BJ (cell line): ENCODE results near the gene EHD3. TPM values are rescaled to one million over a fixed set of nuclear protein-coding genes. Genes with fewer than 3 reads are reported as not detected.

Experiments
- CTCF ChIA-PET: fragments of 350-600 bp; formaldehyde crosslinking; extraction: SDS; loops from one replicate; lab custom pipeline; 2021; ENCODE audit warnings: antibody characterized with exemption, inconsistent platforms; lab: Yijun Ruan, JAX
- POLR2A ChIA-PET: fragments of 300-600 bp; sonication (Branson Sonifier 250); formaldehyde crosslinking; extraction: SDS; loops from one replicate; lab custom pipeline; 2021; ENCODE audit warnings: antibody characterized with exemption; lab: Charles Lee
- DNase-seq: peaks from one replicate; pipeline ENCODE4 v3.0.0-alpha.2; 2011; ENCODE audit warnings: low read depth
- H3K27me3 ChIP-seq: 2 replicates; pipeline ENCODE4 v1.6.0; 2011; ENCODE audit warnings: low read length; ENCODE audit not compliant: control insufficient read depth, insufficient read depth
- H3K36me3 ChIP-seq: 2 replicates; pipeline ENCODE4 v1.5.1; 2011; ENCODE audit warnings: low read length; ENCODE audit not compliant: control insufficient read depth, insufficient read depth
- H3K4me3 ChIP-seq: 2 replicates; pipeline ENCODE4 v1.5.1; 2011; ENCODE audit warnings: low read depth, mild to moderate bottlenecking, control low read depth, low read length
- polyA plus RNA-seq: library from polyadenylated mRNA; depleted of rRNA; stranded (reverse); fragments of >200 nt; gene quantifications from 2 replicates; pipeline ENCODE4 v1.2.3, GENCODE V29; 2011
- TF ChIP-seq, protein P1 (sequence below): IDR thresholded peaks from 2 replicates; pipeline ENCODE4 v1.5.1; 2011; ENCODE audit warnings: low read depth, mild to moderate bottlenecking, control low read depth, inconsistent platforms, low read length, moderate library complexity; ENCODE audit not compliant: insufficient read depth

EHD3 gene
- polyA plus RNA-seq, 1 experiment: 69.4 TPM

DNA sequence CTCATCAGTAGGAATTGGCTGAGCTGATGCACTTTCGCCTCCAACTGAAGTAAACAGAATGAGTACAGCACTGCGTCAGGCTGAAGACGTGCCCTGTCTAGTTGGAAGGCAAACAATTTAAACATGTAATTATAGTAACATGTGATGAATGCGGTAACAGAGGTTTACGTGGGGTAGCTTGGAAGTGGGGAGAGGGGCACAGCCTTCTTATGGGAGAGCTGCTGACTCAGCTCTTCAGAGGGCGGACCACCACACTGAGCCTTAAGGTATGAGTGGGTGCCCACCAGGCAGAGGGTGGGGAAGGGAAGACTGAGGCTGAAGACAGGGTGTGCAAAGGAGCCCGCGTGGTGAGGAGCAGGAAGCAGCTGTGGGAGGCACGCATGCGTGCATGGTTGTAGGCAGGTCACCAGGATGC, 6.2 kb upstream of the EHD3 start:
- Histone ChIP-seq H3K36me3 (no peaks in the 10 kb centered on the region), H3K4me3 (no peak overlapping the region), H3K27me3 (peaks cover 6% of the 10 kb centered on the region; the same call in 1 of the 2 replicates)
- ChIA-PET POLR2A (no interaction called here), CTCF (interaction anchor here (0.5 to 1.0 kb wide), 2 partner anchors 105 to 110 kb away, joined by 3 read pairs; no protein-coding TSS in a partner anchor)
- TF ChIP-seq, protein P1, sequence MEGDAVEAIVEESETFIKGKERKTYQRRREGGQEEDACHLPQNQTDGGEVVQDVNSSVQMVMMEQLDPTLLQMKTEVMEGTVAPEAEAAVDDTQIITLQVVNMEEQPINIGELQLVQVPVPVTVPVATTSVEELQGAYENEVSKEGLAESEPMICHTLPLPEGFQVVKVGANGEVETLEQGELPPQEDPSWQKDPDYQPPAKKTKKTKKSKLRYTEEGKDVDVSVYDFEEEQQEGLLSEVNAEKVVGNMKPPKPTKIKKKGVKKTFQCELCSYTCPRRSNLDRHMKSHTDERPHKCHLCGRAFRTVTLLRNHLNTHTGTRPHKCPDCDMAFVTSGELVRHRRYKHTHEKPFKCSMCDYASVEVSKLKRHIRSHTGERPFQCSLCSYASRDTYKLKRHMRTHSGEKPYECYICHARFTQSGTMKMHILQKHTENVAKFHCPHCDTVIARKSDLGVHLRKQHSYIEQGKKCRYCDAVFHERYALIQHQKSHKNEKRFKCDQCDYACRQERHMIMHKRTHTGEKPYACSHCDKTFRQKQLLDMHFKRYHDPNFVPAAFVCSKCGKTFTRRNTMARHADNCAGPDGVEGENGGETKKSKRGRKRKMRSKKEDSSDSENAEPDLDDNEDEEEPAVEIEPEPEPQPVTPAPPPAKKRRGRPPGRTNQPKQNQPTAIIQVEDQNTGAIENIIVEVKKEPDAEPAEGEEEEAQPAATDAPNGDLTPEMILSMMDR: no peak
- DNase-seq: no peak

DNA sequence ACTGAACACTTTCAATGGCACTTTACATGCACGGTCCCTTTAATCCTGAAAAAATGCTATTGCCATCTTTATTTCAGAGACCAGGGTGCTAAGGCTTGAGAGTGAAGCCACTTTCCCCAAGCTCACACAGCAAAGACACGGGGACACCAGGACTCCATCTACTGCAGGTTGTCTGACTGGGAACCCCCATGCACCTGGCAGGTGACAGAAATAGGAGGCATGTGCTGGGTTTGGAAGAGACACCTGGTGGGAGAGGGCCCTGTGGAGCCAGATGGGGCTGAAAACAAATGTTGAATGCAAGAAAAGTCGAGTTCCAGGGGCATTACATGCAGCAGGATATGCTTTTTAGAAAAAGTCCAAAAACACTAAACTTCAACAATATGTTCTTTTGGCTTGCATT, 5.2 kb upstream of the EHD3 start:
- CTCF ChIA-PET: interaction anchor here (1.0 to 1.7 kb wide), 2 partner anchors 8 to 104 kb away, joined by 3 to 4 read pairs; no protein-coding TSS in a partner anchor
- Histone ChIP-seq H3K27me3 (peaks cover 5% of the 10 kb centered on the region; the same call in 1 of the 2 replicates), H3K4me3 (no peak overlapping the region), H3K36me3 (no peaks in the 10 kb centered on the region)
- POLR2A ChIA-PET: no interaction called here
- DNase-seq: no peak
- TF ChIP-seq, protein P1: no peak

DNA sequence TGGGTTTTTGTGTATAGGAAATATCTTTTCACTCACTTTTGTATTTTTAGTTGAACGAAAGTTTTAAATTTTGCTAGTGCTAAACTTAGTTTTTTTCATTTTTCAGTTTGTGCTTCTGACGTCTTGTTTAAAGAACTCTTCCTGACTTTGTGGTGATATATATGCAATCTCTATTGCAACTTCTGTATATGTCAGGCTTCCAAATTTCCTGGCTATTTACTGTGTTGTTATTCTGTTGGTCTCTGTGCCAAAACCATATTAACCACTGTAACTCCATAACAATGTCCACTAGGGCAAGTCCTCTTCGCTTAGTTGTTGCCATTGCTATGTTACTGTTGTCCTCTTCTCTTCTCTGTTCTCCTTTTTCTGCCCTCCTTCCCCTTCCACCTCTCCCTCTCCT, 3.2 kb upstream of the EHD3 start:
- ChIA-PET CTCF (interaction anchor here (0.7 to 1.0 kb wide), 2 partner anchors 15 to 103 kb away, joined by 3 to 4 read pairs; no protein-coding TSS in a partner anchor), POLR2A (no interaction called here)
- no peak overlapping the region for H3K4me3 ChIP-seq
- no peaks in the 10 kb centered on the region for H3K36me3 ChIP-seq
- TF ChIP-seq, protein P1: no peak
- no peak for DNase-seq
- H3K27me3 ChIP-seq: peaks cover 5% of the 10 kb centered on the region; the same call in 1 of the 2 replicates

DNA sequence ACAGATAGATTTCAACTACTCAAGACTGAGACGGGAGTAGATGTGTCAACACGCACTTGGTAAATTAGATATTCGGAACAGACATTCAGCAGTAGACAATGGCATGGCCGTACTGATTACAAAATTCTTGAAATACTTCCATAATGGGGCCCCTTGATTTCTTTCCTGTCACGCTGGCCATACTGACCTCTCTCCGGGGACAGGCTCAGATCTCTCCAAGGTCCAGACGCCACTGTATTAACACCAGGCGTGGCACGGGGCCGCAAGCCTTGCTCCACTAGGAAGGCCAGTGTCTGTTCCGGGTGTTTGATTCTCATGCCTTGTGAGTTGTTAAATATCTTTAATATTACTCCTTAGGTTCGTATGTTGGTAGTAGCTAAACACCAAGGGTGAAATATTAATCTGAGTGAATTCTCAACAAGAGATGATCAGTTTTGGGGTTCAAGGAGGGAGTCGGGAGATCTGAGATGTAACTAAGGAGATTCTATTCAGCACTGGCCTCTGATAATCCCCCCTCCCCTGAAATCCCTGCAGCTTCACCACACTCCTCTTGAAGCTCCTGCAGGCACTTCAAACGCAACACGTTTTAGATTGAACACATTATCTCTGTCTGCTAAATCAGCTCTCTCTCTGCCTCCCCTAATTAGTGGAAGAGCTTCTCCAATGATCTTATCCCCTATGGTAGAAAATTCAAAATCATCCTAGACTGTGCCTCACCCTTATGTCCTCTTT, 2.2 kb upstream of the EHD3 start:
- ChIA-PET CTCF (interaction anchor here (1.0 to 10.3 kb wide), 3 partner anchors 16 to 101 kb away, joined by 4 to 104 read pairs (median 6); no protein-coding TSS in a partner anchor), POLR2A (no interaction called here)
- peaks cover 3% of the 10 kb centered on the region; the same call in 1 of the 2 replicates for H3K27me3 ChIP-seq

DNA sequence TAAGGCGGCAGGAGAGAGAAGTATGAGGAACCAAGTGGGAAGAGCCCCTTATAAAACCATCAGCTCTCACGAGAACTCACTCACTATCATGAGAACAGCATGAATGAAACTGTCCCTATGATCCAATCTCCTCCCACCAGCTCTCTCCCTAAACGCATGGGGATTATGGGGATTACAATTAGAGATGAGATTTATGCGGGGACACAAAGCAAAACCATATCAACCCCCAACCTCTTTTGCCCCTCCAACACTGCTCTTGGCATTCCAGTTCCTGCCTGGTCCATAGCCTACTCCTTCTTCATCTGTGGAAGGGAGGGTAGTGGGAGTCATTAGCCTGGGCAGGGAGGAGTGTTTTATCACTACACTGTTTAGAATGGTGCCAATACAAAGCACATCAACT, 1.4 kb upstream of the EHD3 start:
- Histone ChIP-seq H3K27me3 (no peaks in the 10 kb centered on the region), H3K36me3 (no peaks in the 10 kb centered on the region), H3K4me3 (no peak overlapping the region)
- CTCF ChIA-PET: interaction anchor here (1.6 to 10.3 kb wide), 4 partner anchors 9 to 100 kb away, joined by 6 to 104 read pairs (median 7); partner anchors contain the start of gene CAPN14
- no peak for DNase-seq
- TF ChIP-seq, protein P1: no peak
- POLR2A ChIA-PET: no interaction called here

More for the DNA sequence above, 2.2 kb upstream of the EHD3 start:
- Histone ChIP-seq H3K4me3 (no peak overlapping the region), H3K36me3 (no peaks in the 10 kb centered on the region)
- TF ChIP-seq, protein P1: no peak
- DNase-seq: no peak
